Raji (cell line): ENCODE results near the gene TAPBP.
A peak's percentile ranks its signal among the peaks of the same experiment; 100 is the strongest.

Experiments
- POLR2A ChIP-seq: IDR thresholded peaks from 2 replicates; pipeline ENCODE4 v1.6.1; 2011; ENCODE audit warnings: low read depth, low read length, control low read depth; ENCODE audit not compliant: insufficient read depth

Gene TAPBP

GRCh38 chr6:33288921-33289783, 24.7 kb downstream of the TAPBP start, which contains the start of the genes PFDN6 and WDR46:
PFDN6 (plus strand) TSS chr6:33289601; CDS start chr6:33289857, 256 bp downstream.
WDR46 (minus strand) TSS chr6:33289239; CDS start chr6:33289170, 69 bp downstream.
- peak; percentile 69 for TF ChIP-seq POLR2A

GRCh38 chr6:33288141-33288920, 25.5 kb downstream of the TAPBP start:
- TF ChIP-seq POLR2A: no peak

- TF ChIP-seq POLR2A: no peak
Observed at GRCh38 chr6:33286946-33287914, 26.6 kb downstream of the TAPBP start.

- TF ChIP-seq POLR2A: no peak
Observed at GRCh38 chr6:33280539-33280938, 33.3 kb downstream of the TAPBP start.

GRCh38 chr6:33279971-33280511, 33.8 kb downstream of the TAPBP start:
- no peak for TF ChIP-seq POLR2A

GRCh38 chr6:33279257-33279695, 34.6 kb downstream of the TAPBP start:
- no peak for TF ChIP-seq POLR2A

- TF ChIP-seq POLR2A: no peak
Observed at GRCh38 chr6:33278810-33279209, 35.1 kb downstream of the TAPBP start.

- no peak for TF ChIP-seq POLR2A
Observed at GRCh38 chr6:33278392-33278741, 35.5 kb downstream of the TAPBP start.

GRCh38 chr6:33277663-33278391, 36.1 kb downstream of the TAPBP start:
- no peak for TF ChIP-seq POLR2A

- peak; percentile 74 for TF ChIP-seq POLR2A
Observed at GRCh38 chr6:33276864-33277662, 36.8 kb downstream of the TAPBP start, which contains the start of gene B3GALT4. B3GALT4 (plus strand) TSS chr6:33277123; CDS start chr6:33277420, 297 bp downstream.

GRCh38 chr6:33276581-33276863, 37.4 kb downstream of the TAPBP start:
- TF ChIP-seq POLR2A: no peak

GRCh38 chr6:33273924-33274902, 39.7 kb downstream of the TAPBP start:
- TF ChIP-seq POLR2A: peak; percentile 18; the same call in 1 of the 2 replicates
